CMK (cell line): ENCODE measurements around the gene INHBC.

Experiments used
- DNase-seq: peaks from one replicate; pipeline ENCODE4 v3.0.0-alpha.2; 2010; ENCODE audit warnings: low read depth

The INHBC gene

DNA sequence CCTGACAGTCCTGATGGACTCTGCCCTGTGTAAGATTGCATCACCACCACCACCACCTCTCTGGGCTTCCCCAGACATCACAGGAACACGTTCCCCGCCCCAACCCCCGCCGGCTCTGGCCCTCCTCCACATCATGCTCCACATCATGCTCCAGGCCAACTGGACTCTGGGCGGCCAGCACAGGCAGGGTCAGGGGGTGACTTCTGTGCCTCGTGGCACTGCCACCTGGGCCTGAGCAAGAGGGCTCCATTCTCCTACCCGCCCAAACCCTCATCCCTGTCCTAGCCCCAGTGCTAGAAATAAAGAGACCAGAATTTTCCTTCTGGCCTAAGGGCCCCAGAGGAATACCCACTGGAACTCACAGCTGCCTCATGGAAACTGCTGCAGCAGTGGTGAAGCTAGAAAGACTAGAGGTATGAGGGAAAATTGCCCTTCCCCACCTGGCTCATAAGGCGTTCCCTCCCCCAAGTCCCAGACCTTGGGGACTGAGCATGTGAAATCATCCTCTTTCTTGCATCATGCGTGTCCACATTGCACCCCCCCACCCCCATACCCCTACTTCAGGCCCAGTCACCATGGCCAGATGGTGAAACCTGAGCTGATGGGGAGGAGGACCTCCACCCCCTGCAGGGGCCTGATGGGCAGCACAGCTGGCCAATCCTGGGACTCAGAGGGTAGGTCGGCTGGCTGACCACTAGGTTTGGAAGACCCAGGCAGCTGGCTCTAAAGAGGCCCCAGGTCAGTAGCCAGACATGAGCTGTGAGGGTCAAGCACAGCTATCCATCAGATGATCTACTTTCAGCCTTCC is 20.2 kb downstream of the INHBC start, which contains the start of gene INHBE:
TSS of gene INHBE (plus strand) at position 742 of the 808 bp plus-strand sequence. CDS start 230 bp downstream, outside the sequence.
- no peak for DNase-seq

- DNase-seq, result no peak
Observed at GRCh38 chr12:57455374-57456144, 21.0 kb downstream of the INHBC start.

DNA sequence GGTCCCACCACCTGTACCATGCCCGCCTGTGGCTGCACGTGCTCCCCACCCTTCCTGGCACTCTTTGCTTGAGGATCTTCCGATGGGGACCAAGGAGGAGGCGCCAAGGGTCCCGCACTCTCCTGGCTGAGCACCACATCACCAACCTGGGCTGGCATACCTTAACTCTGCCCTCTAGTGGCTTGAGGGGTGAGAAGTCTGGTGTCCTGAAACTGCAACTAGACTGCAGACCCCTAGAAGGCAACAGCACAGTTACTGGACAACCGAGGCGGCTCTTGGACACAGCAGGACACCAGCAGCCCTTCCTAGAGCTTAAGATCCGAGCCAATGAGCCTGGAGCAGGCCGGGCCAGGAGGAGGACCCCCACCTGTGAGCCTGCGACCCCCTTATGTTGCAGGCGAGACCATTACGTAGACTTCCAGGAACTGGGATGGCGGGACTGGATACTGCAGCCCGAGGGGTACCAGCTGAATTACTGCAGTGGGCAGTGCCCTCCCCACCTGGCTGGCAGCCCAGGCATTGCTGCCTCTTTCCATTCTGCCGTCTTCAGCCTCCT is 21.6 kb downstream of the INHBC start:
- no peak for DNase-seq

GRCh38 chr12:57456737-57457490 is 22.3 kb downstream of the INHBC start:
- DNase-seq, result no peak

GRCh38 chr12:57458665-57459054 is 24.1 kb downstream of the INHBC start:
- no peak for DNase-seq

DNA sequence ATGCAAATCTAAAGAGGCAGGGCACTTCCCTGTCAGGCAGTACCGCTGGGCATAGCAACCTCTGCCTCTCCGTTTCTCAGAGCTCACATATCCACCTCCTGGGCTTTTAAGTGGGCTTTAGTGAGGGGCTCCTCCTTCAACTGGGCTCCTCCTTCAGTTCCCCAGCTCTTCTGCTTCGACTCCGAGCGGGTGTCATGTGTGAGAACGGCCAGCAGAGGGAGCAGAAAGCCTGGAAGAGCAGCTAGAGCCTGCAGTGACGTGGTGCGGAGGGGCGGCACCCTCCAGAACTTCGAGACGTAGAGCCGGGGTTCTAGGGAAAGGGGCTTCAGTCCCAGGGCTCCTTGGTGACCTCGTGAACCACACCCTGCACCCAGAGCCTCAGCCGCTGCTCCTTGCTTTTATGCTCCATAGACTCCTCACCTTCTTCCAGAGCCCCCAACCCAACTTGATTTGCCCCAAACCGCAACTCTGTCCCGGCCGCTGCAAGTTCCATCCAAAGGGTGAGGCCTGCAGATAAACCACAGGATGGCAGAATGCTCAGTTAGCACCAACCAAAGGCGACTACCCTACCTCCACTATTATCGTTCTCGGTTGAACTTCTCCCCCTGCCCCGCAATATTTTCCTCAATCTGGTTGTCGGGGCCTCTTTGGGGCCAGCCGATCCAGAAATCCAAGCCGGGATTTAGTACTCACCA is 24.6 kb downstream of the INHBC start:
- peak; percentile 92 for DNase-seq

DNA sequence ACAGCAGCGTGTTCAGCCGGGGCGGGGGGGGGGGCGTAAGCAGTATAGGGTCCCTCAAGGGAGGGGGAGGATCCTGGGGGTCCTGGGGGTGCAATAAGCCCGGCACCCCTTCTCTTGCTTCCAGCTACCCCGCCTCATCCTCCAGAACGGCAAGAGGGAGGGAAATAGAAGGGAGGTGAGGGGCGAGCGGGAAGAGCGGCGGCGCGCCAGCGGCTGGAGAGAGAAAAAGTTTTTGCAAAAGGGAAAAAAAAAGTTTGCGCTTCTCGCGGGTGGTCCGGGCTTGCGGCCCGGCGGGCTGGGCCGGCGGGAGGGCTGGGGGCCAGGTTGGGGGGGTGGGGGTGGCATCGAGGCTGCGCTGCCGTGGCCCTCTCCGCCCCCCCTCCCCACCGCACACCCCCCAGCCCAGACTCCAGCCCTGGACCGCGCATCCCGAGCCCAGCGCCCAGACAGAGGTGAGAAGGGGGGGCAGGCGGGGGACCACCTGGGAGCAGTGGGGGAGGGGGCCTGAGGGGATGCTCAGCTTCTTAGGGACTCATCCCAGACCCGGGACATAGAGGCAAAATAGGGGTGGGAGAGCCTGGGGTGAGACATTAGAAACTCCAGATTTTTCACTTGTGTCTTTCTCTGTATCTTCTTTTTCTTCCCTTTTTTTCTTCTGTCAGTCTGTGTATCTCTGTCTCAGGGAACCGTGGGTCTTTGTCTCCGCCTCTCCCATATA is 25.3 kb downstream of the INHBC start, which contains the start of gene GLI1:
TSS of gene GLI1 (plus strand) at position 36 of the 718 bp plus-strand sequence. CDS start 3,907 bp downstream, outside the sequence.
- DNase-seq, result no peak

DNA sequence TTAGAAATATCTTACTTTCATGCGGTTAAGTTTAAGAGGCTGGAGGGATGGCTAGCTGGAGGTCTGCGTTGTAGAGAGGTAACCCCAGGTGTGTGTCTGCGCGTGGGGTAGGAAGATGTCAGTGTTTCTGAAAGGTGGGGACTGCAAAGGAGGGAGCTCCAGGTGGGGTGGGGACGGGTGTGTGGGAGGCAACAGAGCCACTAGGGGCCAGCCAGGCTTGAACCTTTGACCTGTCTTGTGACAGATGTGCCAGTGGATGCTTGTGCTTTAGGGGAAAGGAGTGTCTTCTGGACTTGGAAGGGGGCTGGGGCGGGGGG is 25.8 kb downstream of the INHBC start:
- DNase-seq, result no peak

DNA sequence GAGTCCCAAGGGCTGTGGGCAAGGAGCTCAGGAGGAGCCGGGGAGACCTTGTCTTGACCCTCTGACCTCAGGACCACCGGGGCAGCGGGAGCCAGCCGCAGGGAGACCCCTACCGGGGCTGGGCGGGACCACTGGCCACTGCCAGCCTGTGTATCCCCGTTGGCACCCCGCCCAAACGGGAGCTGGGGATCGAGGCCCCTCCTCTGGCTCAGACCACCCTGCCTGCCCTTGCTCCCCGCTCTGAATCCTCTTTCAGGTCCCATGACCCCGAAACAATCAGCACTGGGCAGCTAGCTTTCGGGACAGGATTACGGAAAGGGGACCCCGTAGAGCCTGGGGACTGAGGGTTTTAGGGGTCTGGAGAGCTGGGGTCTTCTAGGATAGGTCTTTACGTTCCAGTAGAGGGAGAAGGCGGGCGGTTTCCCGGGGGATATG is 26.3 kb downstream of the INHBC start:
- DNase-seq, result no peak

DNA sequence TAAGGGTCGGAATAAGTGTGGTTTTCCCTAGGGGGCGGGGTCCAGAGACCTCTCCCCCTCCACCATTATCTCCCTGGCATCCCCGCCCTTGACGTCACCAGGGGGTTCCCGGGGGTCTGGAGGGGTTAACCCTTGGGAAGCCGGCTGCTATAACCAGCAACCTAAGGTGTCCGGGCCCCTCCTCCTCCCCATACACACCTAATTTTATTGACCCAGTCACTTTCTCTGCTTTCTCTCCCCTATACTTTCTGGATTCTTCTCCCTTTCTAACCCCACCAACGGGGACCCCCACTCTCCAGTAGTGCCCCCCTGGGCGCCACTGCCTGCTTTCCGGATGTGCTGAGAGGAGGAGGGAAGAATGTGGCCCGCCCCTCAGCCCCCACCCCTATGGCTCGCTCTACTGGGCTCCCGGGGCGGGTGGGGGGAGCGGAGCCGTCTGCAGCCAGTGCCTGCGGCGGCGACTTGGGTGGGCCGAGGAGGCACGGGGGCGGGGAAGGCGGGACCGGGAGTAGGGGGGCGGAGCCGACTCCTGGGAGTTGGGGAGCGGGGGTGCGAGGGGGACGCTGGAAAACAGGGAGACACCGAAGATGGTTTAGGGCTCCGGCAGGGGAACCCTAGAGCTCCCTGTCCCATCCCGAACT is 26.8 kb downstream of the INHBC start:
- DNase-seq, result no peak

DNA sequence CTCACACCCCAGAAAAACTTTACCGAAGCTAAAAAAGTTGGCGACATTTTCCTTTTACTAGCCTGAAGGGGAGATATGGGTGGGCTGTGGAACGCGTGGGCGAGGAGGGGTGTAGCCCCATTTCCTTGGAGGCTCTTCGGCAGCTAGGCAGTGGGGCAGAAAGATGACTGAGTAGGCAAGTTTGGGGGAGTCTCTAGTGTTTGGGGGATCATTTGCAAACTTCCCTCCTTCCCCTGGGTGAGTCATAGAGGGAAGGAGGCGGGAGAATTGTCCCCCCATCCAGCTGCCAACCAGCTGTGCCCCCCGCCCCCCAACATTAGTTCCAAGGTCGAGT is 27.3 kb downstream of the INHBC start:
- no peak for DNase-seq

- peak; percentile 79 for DNase-seq
Observed at GRCh38 chr12:57462251-57462911, 27.8 kb downstream of the INHBC start.

DNA sequence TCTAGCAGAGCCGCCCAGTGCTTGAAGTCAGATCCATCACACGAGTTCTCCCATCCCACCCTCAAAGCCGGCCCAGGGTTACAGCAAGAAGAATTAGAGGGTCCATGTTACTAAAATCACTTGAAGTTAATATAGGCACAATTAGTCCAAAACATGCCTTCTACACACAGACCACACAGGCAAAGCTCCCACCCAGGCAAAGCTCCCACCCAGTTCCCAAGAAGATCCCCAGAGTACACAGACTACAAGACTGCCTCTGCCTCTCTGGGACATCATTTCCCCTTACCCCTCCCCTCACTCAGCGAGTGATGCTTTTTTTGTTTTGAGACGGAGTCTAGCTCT is 28.3 kb downstream of the INHBC start:
- no peak for DNase-seq

GRCh38 chr12:57464569-57464968 is 30.0 kb downstream of the INHBC start:
- DNase-seq, result no peak

GRCh38 chr12:57465030-57465746 is 30.6 kb downstream of the INHBC start:
- no peak for DNase-seq

DNA sequence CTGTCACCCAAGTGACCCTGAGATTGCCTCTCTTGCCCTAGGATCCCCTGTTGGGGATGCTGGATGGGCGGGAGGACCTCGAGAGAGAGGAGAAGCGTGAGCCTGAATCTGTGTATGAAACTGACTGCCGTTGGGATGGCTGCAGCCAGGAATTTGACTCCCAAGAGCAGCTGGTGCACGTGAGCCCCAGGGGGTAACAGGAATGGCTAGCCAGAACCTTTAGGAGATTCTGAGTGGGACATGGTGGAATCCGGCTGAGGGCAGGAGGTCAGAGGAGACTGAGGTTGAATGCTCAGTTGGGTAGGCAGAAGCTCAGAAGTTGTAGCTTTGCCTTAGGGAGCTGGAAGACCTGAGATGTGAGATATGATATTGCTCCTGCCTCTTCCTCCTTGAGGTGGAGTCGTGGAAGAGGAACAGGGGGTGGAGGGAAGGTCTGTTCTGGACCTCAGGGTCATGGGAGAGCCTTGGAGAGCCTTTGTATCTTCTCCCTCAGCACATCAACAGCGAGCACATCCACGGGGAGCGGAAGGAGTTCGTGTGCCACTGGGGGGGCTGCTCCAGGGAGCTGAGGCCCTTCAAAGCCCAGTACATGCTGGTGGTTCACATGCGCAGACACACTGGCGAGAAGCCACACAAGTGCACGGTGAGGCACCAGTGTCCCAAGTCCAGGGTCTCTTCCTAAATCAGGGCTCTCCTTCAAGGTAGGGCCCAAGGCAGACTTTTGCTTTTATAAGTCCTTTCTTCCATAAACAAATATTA is 31.3 kb downstream of the INHBC start:
- no peak for DNase-seq

GRCh38 chr12:57467212-57467874 is 32.8 kb downstream of the INHBC start:
- DNase-seq, result no peak

DNA sequence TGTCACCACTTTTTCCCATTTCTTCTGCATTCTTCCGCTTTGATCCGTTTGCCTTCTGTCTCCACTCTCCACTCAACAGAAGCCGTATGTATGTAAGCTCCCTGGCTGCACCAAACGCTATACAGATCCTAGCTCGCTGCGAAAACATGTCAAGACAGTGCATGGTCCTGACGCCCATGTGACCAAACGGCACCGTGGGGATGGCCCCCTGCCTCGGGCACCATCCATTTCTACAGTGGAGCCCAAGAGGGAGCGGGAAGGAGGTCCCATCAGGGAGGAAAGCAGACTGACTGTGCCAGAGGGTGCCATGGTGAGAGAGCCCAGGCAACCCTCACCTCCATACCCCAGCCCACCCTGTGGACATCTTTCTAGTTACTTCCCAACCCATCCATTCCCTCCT is 33.3 kb downstream of the INHBC start:
- no peak for DNase-seq
